ENCODE results near the gene ERC2. TPM values are rescaled to one million over a fixed set of nuclear protein-coding genes. Genes with fewer than 3 reads are reported as not detected.

The ERC2 gene
- polyA plus RNA-seq, 1 experiment = 0.07 TPM

GRCh38 chr3:55755516-55756205, 712.6 kb downstream of the ERC2 start:
- no peaks in the 10 kb centered on the region for H3K36me3 ChIP-seq (ENCODE audit: control insufficient read depth, insufficient read depth, low read length)
- TF ChIP-seq CTCF (IDR thresholded peaks at IDR 0.05; ENCODE audit: insufficient read depth, low read depth, low read length) = no peak
- no peak overlapping the region for H3K4me3 ChIP-seq (ENCODE audit: low read depth, low read length)
- ChIA-PET POLR2A (no interaction called here), CTCF (interaction anchor here (1.2 kb wide), 1 partner anchor 31 kb away, joined by 3 read pairs; no protein-coding TSS in a partner anchor)
- H3K27me3 ChIP-seq (ENCODE audit: control insufficient read depth, insufficient read depth, low read length) = 0 out of 2 replicates have a peak, but pooled peaks cover 1% of the 10 kb centered on the region
- DNase-seq (ENCODE audit: low read depth) = no peak

GRCh38 chr3:55752911-55753310, 715.4 kb downstream of the ERC2 start:
- ChIA-PET CTCF (no interaction called here), POLR2A (no interaction called here)
- H3K36me3 ChIP-seq (ENCODE audit: control insufficient read depth, insufficient read depth, low read length) = no peaks in the 10 kb centered on the region
- 0 out of 2 replicates have a peak, but pooled peaks cover 1% of the 10 kb centered on the region for H3K27me3 ChIP-seq (ENCODE audit: control insufficient read depth, insufficient read depth, low read length)
- no peak for TF ChIP-seq CTCF (IDR thresholded peaks at IDR 0.05; ENCODE audit: insufficient read depth, low read depth, low read length)
- DNase-seq (ENCODE audit: low read depth) = no peak
- H3K4me3 ChIP-seq (ENCODE audit: low read depth, low read length) = no peak overlapping the region

GRCh38 chr3:55751730-55752129, 716.5 kb downstream of the ERC2 start:
- CTCF ChIA-PET = no interaction called here

GRCh38 chr3:55750525-55750924, 717.7 kb downstream of the ERC2 start:
- Histone ChIP-seq H3K36me3 (ENCODE audit: control insufficient read depth, insufficient read depth, low read length) (no peaks in the 10 kb centered on the region), H3K27me3 (ENCODE audit: control insufficient read depth, insufficient read depth, low read length) (0 out of 2 replicates have a peak, but pooled peaks cover 1% of the 10 kb centered on the region), H3K4me3 (ENCODE audit: low read depth, low read length) (no peak overlapping the region)
- peak; percentile 87 for DNase-seq (ENCODE audit: low read depth)
- TF ChIP-seq CTCF (IDR thresholded peaks at IDR 0.05; ENCODE audit: insufficient read depth, low read depth, low read length) = no peak
- ChIA-PET POLR2A (no interaction called here), CTCF (no interaction called here)

More at GRCh38 chr3:55751730-55752129, 716.5 kb downstream of the ERC2 start:
- no peak for DNase-seq (ENCODE audit: low read depth)
- Histone ChIP-seq H3K27me3 (ENCODE audit: control insufficient read depth, insufficient read depth, low read length) (0 out of 2 replicates have a peak, but pooled peaks cover 1% of the 10 kb centered on the region), H3K4me3 (ENCODE audit: low read depth, low read length) (no peak overlapping the region), H3K36me3 (ENCODE audit: control insufficient read depth, insufficient read depth, low read length) (no peaks in the 10 kb centered on the region)
- TF ChIP-seq CTCF (IDR thresholded peaks at IDR 0.05; ENCODE audit: insufficient read depth, low read depth, low read length) = no peak
- POLR2A ChIA-PET = interaction anchor here (0.6 kb wide), 1 partner anchor 75 kb away, joined by 3 read pairs; no protein-coding TSS in a partner anchor

GRCh38 chr3:55749036-55749435, 719.2 kb downstream of the ERC2 start:
- no peaks in the 10 kb centered on the region for H3K27me3 ChIP-seq (ENCODE audit: control insufficient read depth, insufficient read depth, low read length)
- CTCF ChIA-PET = interaction anchor here (0.5 to 1.2 kb wide), 3 partner anchors 24 to 491 kb away, joined by 3 to 4 read pairs (median 3); no protein-coding TSS in a partner anchor

More at GRCh38 chr3:55749036-55749435, 719.2 kb downstream of the ERC2 start:
- no peak for DNase-seq (ENCODE audit: low read depth)
- H3K4me3 ChIP-seq (ENCODE audit: low read depth, low read length) = no peak overlapping the region
- POLR2A ChIA-PET = no interaction called here
- TF ChIP-seq CTCF (IDR thresholded peaks at IDR 0.05; ENCODE audit: insufficient read depth, low read depth, low read length) = no peak
- no peaks in the 10 kb centered on the region for H3K36me3 ChIP-seq (ENCODE audit: control insufficient read depth, insufficient read depth, low read length)
